GM12878 (cell line): ENCODE data around the gene NR4A2. TPM values are rescaled to one million over a fixed set of nuclear protein-coding genes. Genes with fewer than 3 reads are reported as not detected.

Experiments used
- ATAC-seq: fragments of 200-7000 bp; cut with Tn5 transposase; 3 replicates; pipeline ENCODE4 v1.9.1; 2020; ENCODE audit warnings: mild to moderate bottlenecking, moderate library complexity
- BruUV-seq: library from RNA; stranded (reverse); fragments of 400-500 nt; replicated peaks from 2 replicates; lab custom pipeline; 2021; lab: Mats Ljungman, UMichigan
- CTCF ChIA-PET: fragments of 300-600 bp; sonication (Branson Sonifier 250); formaldehyde crosslinking; extraction: SDS; loops from one replicate; lab custom pipeline; 2021; ENCODE audit warnings: inconsistent platforms; lab: Yijun Ruan, JAX
- POLR2A ChIA-PET: fragments of 350-600 bp; formaldehyde crosslinking; extraction: SDS; loops from one replicate; lab custom pipeline; 2021; ENCODE audit warnings: inconsistent platforms; lab: Charles Lee
- RAD21 ChIA-PET: fragments of 300-600 bp; sonication (Branson Sonifier 250); formaldehyde crosslinking; loops from one replicate; lab custom pipeline; 2023; ENCODE audit warnings: antibody characterized with exemption; ENCODE audit not compliant: unreplicated experiment; lab: Charles Lee
- SMC1A ChIA-PET: fragments of 300-600 bp; sonication (Branson Sonifier 250); formaldehyde crosslinking; loops from one replicate; lab custom pipeline; 2023; ENCODE audit not compliant: unreplicated experiment, uncharacterized antibody; lab: Charles Lee
- DNase-seq: peaks from one replicate; pipeline ENCODE4 v3.0.0-alpha.2; 2011; ENCODE audit warnings: low read depth, low spot score
- FAIRE-seq: peaks from 3 replicates; lab custom pipeline; 2011; peaks lifted over from hg19 to GRCh38; lab: Jason Lieb, UNC
- H2AFZ ChIP-seq: 2 replicates; pipeline ENCODE4 v1.6.0; 2011; ENCODE audit warnings: low read depth, low read length, control low read depth; ENCODE audit not compliant: control insufficient read depth
- H3K27ac ChIP-seq: 2 replicates; pipeline ENCODE4 v1.5.1; 2011; ENCODE audit warnings: control low read depth; ENCODE audit not compliant: control insufficient read depth, insufficient read depth
- H3K27me3 ChIP-seq, 2 experiments: replicated peaks in 1 of 2; 2 replicates each; pipeline versions ENCODE4 v1.6.0 to v1.6.1; 2011; ENCODE audit warnings: low read length in 1 of 2; ENCODE audit not compliant: control insufficient read depth in 2 of 2, insufficient read depth in 2 of 2
- H3K36me3 ChIP-seq, 2 experiments: 2 replicates each; pipeline ENCODE4 v1.5.1; 2011; ENCODE audit warnings: low read length in 1 of 2; ENCODE audit not compliant: control insufficient read depth in 2 of 2, insufficient read depth in 2 of 2
- H3K4me1 ChIP-seq: 2 replicates; pipeline ENCODE4 v1.6.1; 2011; ENCODE audit warnings: mild to moderate bottlenecking, low read length, moderate library complexity, mixed read lengths; ENCODE audit not compliant: control insufficient read depth, insufficient read depth
- H3K4me2 ChIP-seq: 2 replicates; pipeline ENCODE4 v1.6.0; 2011; ENCODE audit warnings: control low read depth; ENCODE audit not compliant: control insufficient read depth, insufficient read depth
- H3K4me3 ChIP-seq: fragments of 200-600 bp; sonication (generic); 2 replicates; pipeline ENCODE4 v1.5.1; 2016
- H3K79me2 ChIP-seq: 2 replicates; pipeline ENCODE4 v1.6.0; 2011; ENCODE audit warnings: low read length; ENCODE audit not compliant: control insufficient read depth, insufficient read depth
- H3K9ac ChIP-seq: 2 replicates; pipeline ENCODE4 v1.8.0; 2011; ENCODE audit warnings: low read length, control low read depth, mixed read lengths; ENCODE audit not compliant: control insufficient read depth, insufficient read depth
- H3K9me3 ChIP-seq: replicated peaks from 3 replicates; pipeline ENCODE4 v1.5.1; 2011; ENCODE audit warnings: mild to moderate bottlenecking, low read length; ENCODE audit not compliant: control insufficient read depth, insufficient read depth
- H4K20me1 ChIP-seq: 2 replicates; pipeline ENCODE4 v1.6.0; 2011; ENCODE audit not compliant: control insufficient read depth, insufficient read depth
- DPF2 ChIP-seq: fragments of 450-650 bp; IDR thresholded peaks from 2 replicates; pipeline ENCODE4 v1.6.1; 2017; ENCODE audit warnings: mild to moderate bottlenecking
- EGR1 ChIP-seq, 2 experiments: IDR thresholded peaks; 1 replicate in 1 of 2; 2 replicates in 1 of 2; pipeline ENCODE4 v1.6.1; 2011 to 2012; ENCODE audit warnings: low read depth in 2 of 2, low read length in 2 of 2, borderline replicate concordance in 1 of 2, mild to moderate bottlenecking in 1 of 2, moderate library complexity in 1 of 2
- ETV6 ChIP-seq, 2 experiments: fragments of 450-650 bp in 1 of 2; IDR thresholded peaks in 1 of 2; conservative IDR thresholded peaks in 1 of 2; 2 replicates each; pipeline ENCODE4 v1.6.1; 2014; ENCODE audit warnings: antibody characterized with exemption in 1 of 2, borderline replicate concordance in 1 of 2, low read depth in 1 of 2, mild to moderate bottlenecking in 1 of 2, moderate library complexity in 1 of 2
- FOS ChIP-seq: IDR thresholded peaks from 3 replicates; pipeline ENCODE4 v1.6.1; 2011; ENCODE audit warnings: borderline replicate concordance; ENCODE audit not compliant: insufficient read length; ENCODE audit errors: extremely low read depth
- HDGF ChIP-seq: fragments of 450-650 bp; IDR thresholded peaks from 2 replicates; pipeline ENCODE4 v1.6.1; 2016; ENCODE audit warnings: antibody characterized with exemption
- JUNB ChIP-seq: IDR thresholded peaks from 2 replicates; pipeline ENCODE4 v1.6.1; 2016; ENCODE audit warnings: antibody characterized with exemption, mild to moderate bottlenecking
- KLF5 ChIP-seq: fragments of 450-650 bp; IDR thresholded peaks from 2 replicates; pipeline ENCODE4 v1.6.1; 2014; ENCODE audit warnings: mild to moderate bottlenecking; ENCODE audit not compliant: partially characterized antibody
- NFYB ChIP-seq: IDR thresholded peaks from 2 replicates; pipeline ENCODE4 v1.6.1; 2011; ENCODE audit warnings: low read depth, mild to moderate bottlenecking, low read length, improper control_type of control experiment, moderate library complexity; ENCODE audit not compliant: insufficient read depth
- NR2C1 ChIP-seq: fragments of 450-650 bp; IDR thresholded peaks from 2 replicates; pipeline ENCODE4 v1.6.1; 2017; ENCODE audit warnings: antibody characterized with exemption, mild to moderate bottlenecking, moderate library complexity
- PKNOX1 ChIP-seq: fragments of 450-650 bp; IDR thresholded peaks from 2 replicates; pipeline ENCODE4 v1.6.1; 2016; ENCODE audit warnings: mild to moderate bottlenecking
- RCOR1 ChIP-seq: conservative IDR thresholded peaks from 2 replicates; pipeline ENCODE4 v1.6.1; 2012; ENCODE audit warnings: low read depth, low read length, improper control_type of control experiment
- SKIL ChIP-seq: fragments of 450-650 bp; IDR thresholded peaks from 2 replicates; pipeline ENCODE4 v1.6.1; 2017; ENCODE audit warnings: mild to moderate bottlenecking, low read depth, inconsistent platforms; ENCODE audit not compliant: poor library complexity, severe bottlenecking
- ZNF384 ChIP-seq: IDR thresholded peaks from 2 replicates; pipeline ENCODE4 v1.6.1; 2012; ENCODE audit warnings: low read depth, mild to moderate bottlenecking, low read length, improper control_type of control experiment, borderline replicate concordance
- in situ Hi-C: fragments of 300-500 bp; cut with MboI; formaldehyde crosslinking; loops from 9 replicates; pipeline ENCODE4 v1.14.3; 2018; ENCODE audit warnings: mixed read lengths
- intact Hi-C: fragments of 100-400 bp; cut with micrococcal nuclease; formaldehyde crosslinking; loops from one replicate; pipeline ENCODE4 v1.14.2; 2022; ENCODE audit not compliant: unreplicated experiment
- polyA plus RNA-seq, 11 experiments: library from polyadenylated mRNA; depleted of rRNA in 4 of 11; unstranded in 6 of 11; stranded (reverse) in 5 of 11; fragments of >200 nt; fragmentation: Nextera tagmentation in 4 of 11; fragmentation: Illumina TruSeq in 1 of 11; extraction: Ambion mirVana in 4 of 11; extraction: Trizol in 1 of 11; gene quantifications; 1 replicate in 1 of 11; 2 replicates in 10 of 11; pipeline versions ENCODE4 v1.2.1 to v1.2.3, GENCODE V29; 2011 to 2016; ENCODE audit warnings: inconsistent platforms in 2 of 11, missing spikeins in 2 of 11, low read depth in 1 of 11
- total RNA-seq, 4 experiments: library from RNA; depleted of rRNA in 3 of 4; stranded (reverse); fragments of >200 nt in 3 of 4; fragmentation: Illumina TruSeq in 1 of 4; extraction: Trizol in 1 of 4; gene quantifications; 2 replicates each; pipeline versions ENCODE4 v1.2.1 to v1.2.3, GENCODE V29; 2013 to 2021

NR4A2 gene
- total and polyA plus RNA-seq, 10 of the 15 experiments (the other 5 are each of a cell fraction or from before 2014, with no cell fraction given): 0.15 to 3.4 (median 0.58) TPM

GRCh38 chr2:156309167-156309566 lies 23.4 kb downstream of the NR4A2 start:
- Histone ChIP-seq H3K9me3 (no peaks in the 10 kb centered on the region), H3K9ac (no peak overlapping the region), H3K79me2 (no peaks in the 10 kb centered on the region), H3K4me2 (no peak overlapping the region), H3K27me3 (no peaks in the 10 kb centered on the region), H2AFZ (no peak overlapping the region), H4K20me1 (no peaks in the 10 kb centered on the region), H3K4me1 (no peaks in the 10 kb centered on the region; the same call in 1 of the 2 replicates), H3K4me3 (no peak overlapping the region), H3K36me3 (no peaks in the 10 kb centered on the region), H3K27ac (no peak overlapping the region)
- FAIRE-seq (no peak), DNase-seq (no peak), ATAC-seq (peak; percentile 80)
- ChIA-PET SMC1A (no interaction called here), POLR2A (no interaction called here), CTCF (no interaction called here), RAD21 (no interaction called here)
- BruUV-seq: no TSS peak
- TF ChIP-seq HDGF (no peak), EGR1 (IDR thresholded peaks at IDR 0.05; ENCODE audit: borderline replicate concordance in 1 of 2, low read depth in 2 of 2, low read length in 2 of 2) (no peak), ETV6 (conservative IDR thresholded peaks at IDR 0.05 in 1 of 2, IDR thresholded peaks at IDR 0.05 in 1 of 2; ENCODE audit: borderline replicate concordance in 1 of 2, low read depth in 1 of 2) (0 out of 4 replicates have a peak, but pooled peaks of 1 of the 2 experiments have one; percentile 32), KLF5 (no peak), RCOR1 (no peak), ZNF384 (no peak), PKNOX1 (no peak), SKIL (no peak), NR2C1 (no peak), DPF2 (no peak), FOS (no peak), JUNB (0 out of 2 replicates have a peak, but pooled peaks have one; percentile 14), NFYB (no peak)
- intact Hi-C loops: no loop called here
- in situ Hi-C loops: no loop called here
